Suprapubic skin (tissue), 4 donors: Measurements from ENCODE around the gene GPC5. TPM values are rescaled to one million over a fixed set of nuclear protein-coding genes. Genes with fewer than 3 reads are reported as not detected.

ENCODE experiments used
- DNase-seq, 2 donors: peaks; one replicate each; pipeline ENCODE4 v3.0.0-alpha.2; 2019; ENCODE audit warnings: low spot score in 2 of 2
- H3K27ac ChIP-seq: fragments of 200-600 bp; sonication (generic); one replicate; pipeline ENCODE4 v1.5.1; 2019
- H3K27me3 ChIP-seq: fragments of 200-600 bp; sonication (generic); one replicate; pipeline ENCODE4 v1.5.1; 2019
- H3K36me3 ChIP-seq: fragments of 200-600 bp; sonication (generic); one replicate; pipeline ENCODE4 v1.5.1; 2019
- H3K4me1 ChIP-seq: fragments of 200-600 bp; sonication (generic); one replicate; pipeline ENCODE4 v1.5.1; 2019
- H3K4me3 ChIP-seq: fragments of 200-600 bp; sonication (generic); one replicate; pipeline ENCODE4 v1.5.1; 2019; ENCODE audit warnings: mild to moderate bottlenecking
- H3K9me3 ChIP-seq: fragments of 200-600 bp; sonication (generic); one replicate; pipeline ENCODE4 v1.5.1; 2019
- EP300 ChIP-seq: sonication (generic); formaldehyde crosslinking; IDR thresholded peaks from one replicate; pipeline ENCODE4 v1.6.1; 2017; ENCODE audit warnings: antibody characterized with exemption
- POLR2A ChIP-seq, 2 donors: fragments of 450-650 bp; IDR thresholded peaks; one replicate each; pipeline ENCODE4 v1.6.1; 2017; ENCODE audit warnings: antibody characterized with exemption in 2 of 2, mild to moderate bottlenecking in 2 of 2, moderate library complexity in 2 of 2
- POLR2AphosphoS5 ChIP-seq, 3 donors: sonication (generic); formaldehyde crosslinking; IDR thresholded peaks; one replicate each; pipeline ENCODE4 v1.6.1; 2017; ENCODE audit warnings: antibody characterized with exemption in 3 of 3
- WGBS: methylation state at CpG from one replicate; pipeline ENCODE4 v1.1.5; 2018; 5-methylcytosine and 5-hydroxymethylcytosine counted together
- total RNA-seq, 4 donors: library from RNA; depleted of rRNA; stranded (reverse); fragments of >200 nt; gene quantifications; one replicate each; pipeline ENCODE4 v1.1.0, GENCODE V29; 2016
- TF ChIP-seq, protein P1 (sequence below), 2 donors: fragments of 200-600 bp in 1 of 2; fragments of 450-650 bp in 1 of 2; sonication (generic) in 1 of 2; IDR thresholded peaks; one replicate each; pipeline ENCODE4 v1.5.1; 2016 to 2019; ENCODE audit warnings: antibody characterized with exemption in 2 of 2, mild to moderate bottlenecking in 1 of 2, moderate library complexity in 1 of 2

The GPC5 gene
- total RNA-seq, 4 donors from 2014 or later, result 0.55 TPM; not detected in 3

- no peaks in the 10 kb centered on the region for H3K27me3 ChIP-seq
- no peak for DNase-seq
- H3K36me3 ChIP-seq, result no peaks in the 10 kb centered on the region
- no peak for TF ChIP-seq EP300
- TF ChIP-seq, protein P1, sequence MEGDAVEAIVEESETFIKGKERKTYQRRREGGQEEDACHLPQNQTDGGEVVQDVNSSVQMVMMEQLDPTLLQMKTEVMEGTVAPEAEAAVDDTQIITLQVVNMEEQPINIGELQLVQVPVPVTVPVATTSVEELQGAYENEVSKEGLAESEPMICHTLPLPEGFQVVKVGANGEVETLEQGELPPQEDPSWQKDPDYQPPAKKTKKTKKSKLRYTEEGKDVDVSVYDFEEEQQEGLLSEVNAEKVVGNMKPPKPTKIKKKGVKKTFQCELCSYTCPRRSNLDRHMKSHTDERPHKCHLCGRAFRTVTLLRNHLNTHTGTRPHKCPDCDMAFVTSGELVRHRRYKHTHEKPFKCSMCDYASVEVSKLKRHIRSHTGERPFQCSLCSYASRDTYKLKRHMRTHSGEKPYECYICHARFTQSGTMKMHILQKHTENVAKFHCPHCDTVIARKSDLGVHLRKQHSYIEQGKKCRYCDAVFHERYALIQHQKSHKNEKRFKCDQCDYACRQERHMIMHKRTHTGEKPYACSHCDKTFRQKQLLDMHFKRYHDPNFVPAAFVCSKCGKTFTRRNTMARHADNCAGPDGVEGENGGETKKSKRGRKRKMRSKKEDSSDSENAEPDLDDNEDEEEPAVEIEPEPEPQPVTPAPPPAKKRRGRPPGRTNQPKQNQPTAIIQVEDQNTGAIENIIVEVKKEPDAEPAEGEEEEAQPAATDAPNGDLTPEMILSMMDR (IDR thresholded peaks at IDR 0.05), result no peak
- no peak for TF ChIP-seq POLR2AphosphoS5 (IDR thresholded peaks at IDR 0.05)
- TF ChIP-seq POLR2A (IDR thresholded peaks at IDR 0.05), result no peak
- 69% methylated on average over 4 of the region's 4 CpGs for WGBS
- H3K4me1 ChIP-seq, result no peaks in the 10 kb centered on the region
- no peak overlapping the region for H3K4me3 ChIP-seq
- H3K27ac ChIP-seq, result no peak overlapping the region
- H3K9me3 ChIP-seq, result no peaks in the 10 kb centered on the region
Observed at GRCh38 chr13:92218615-92219014, 820.2 kb downstream of the GPC5 start.

GRCh38 chr13:92221916-92222315, 823.5 kb downstream of the GPC5 start:
- no peak overlapping the region for H3K27ac ChIP-seq
- no peaks in the 10 kb centered on the region for H3K9me3 ChIP-seq
- H3K36me3 ChIP-seq, result no peaks in the 10 kb centered on the region
- 62% methylated on average over 4 of the region's 4 CpGs for WGBS
- H3K27me3 ChIP-seq, result no peaks in the 10 kb centered on the region
- DNase-seq, result no peak
- TF ChIP-seq POLR2A (IDR thresholded peaks at IDR 0.05) (no peak), POLR2AphosphoS5 (IDR thresholded peaks at IDR 0.05) (no peak), EP300 (no peak)
- TF ChIP-seq, protein P1 (IDR thresholded peaks at IDR 0.05), result no peak
- peaks cover 9% of the 10 kb centered on the region for H3K4me1 ChIP-seq
- no peak overlapping the region for H3K4me3 ChIP-seq

- no peak for DNase-seq
Observed at GRCh38 chr13:92224052-92224821, 825.8 kb downstream of the GPC5 start.

DNA sequence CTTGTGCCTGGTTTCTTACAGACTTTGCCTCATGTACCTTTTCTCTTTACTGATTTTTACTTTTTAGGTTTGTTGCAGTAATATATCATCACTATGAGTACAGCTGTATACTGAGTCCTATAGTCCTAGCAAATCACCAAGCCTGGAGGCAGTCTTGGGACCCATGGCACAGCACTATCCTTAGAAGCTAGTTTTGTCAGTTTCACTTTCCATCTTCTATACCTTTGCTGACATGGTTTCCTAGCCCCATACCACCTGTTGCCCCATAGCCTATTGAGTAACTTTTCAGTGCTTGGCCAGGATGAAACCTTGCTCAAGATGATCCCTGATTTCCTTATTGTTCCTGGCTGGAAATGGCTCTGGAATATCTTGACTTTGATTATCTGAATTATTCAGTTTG, 826.4 kb downstream of the GPC5 start:
- TF ChIP-seq, protein P1 (IDR thresholded peaks at IDR 0.05), result no peak
- TF ChIP-seq POLR2A (IDR thresholded peaks at IDR 0.05) (no peak), POLR2AphosphoS5 (IDR thresholded peaks at IDR 0.05) (no peak), EP300 (no peak)
- Histone ChIP-seq H3K4me3 (no peak overlapping the region), H3K4me1 (peaks cover 9% of the 10 kb centered on the region), H3K36me3 (no peaks in the 10 kb centered on the region), H3K9me3 (no peaks in the 10 kb centered on the region), H3K27ac (peak overlapping the region; percentile 61), H3K27me3 (no peaks in the 10 kb centered on the region)
- DNase-seq, result no peak

More at GRCh38 chr13:92224052-92224821, 825.8 kb downstream of the GPC5 start:
- Histone ChIP-seq H3K4me1 (peaks cover 9% of the 10 kb centered on the region), H3K9me3 (no peaks in the 10 kb centered on the region), H3K4me3 (no peak overlapping the region), H3K27ac (peak overlapping the region; percentile 74), H3K36me3 (no peaks in the 10 kb centered on the region), H3K27me3 (no peaks in the 10 kb centered on the region)
- WGBS, result 51% methylated on average over 5 of the region's 5 CpGs
- TF ChIP-seq, protein P1 (IDR thresholded peaks at IDR 0.05), result no peak
- TF ChIP-seq EP300 (no peak), POLR2A (IDR thresholded peaks at IDR 0.05) (no peak), POLR2AphosphoS5 (IDR thresholded peaks at IDR 0.05) (no peak)

- H3K9me3 ChIP-seq, result no peaks in the 10 kb centered on the region
- H3K4me3 ChIP-seq, result no peak overlapping the region
- 95% methylated on average over 2 of the region's 2 CpGs for WGBS
- H3K36me3 ChIP-seq, result no peaks in the 10 kb centered on the region
- TF ChIP-seq POLR2A (IDR thresholded peaks at IDR 0.05) (no peak), EP300 (no peak), POLR2AphosphoS5 (IDR thresholded peaks at IDR 0.05) (no peak)
- TF ChIP-seq, protein P1 (IDR thresholded peaks at IDR 0.05), result no peak
- H3K27ac ChIP-seq, result no peak overlapping the region
- H3K27me3 ChIP-seq, result no peaks in the 10 kb centered on the region
- H3K4me1 ChIP-seq, result peaks cover 9% of the 10 kb centered on the region
- DNase-seq, result no peak
Observed at GRCh38 chr13:92225861-92226260, 827.4 kb downstream of the GPC5 start.
